CD14-positive monocyte (primary cell): ENCODE results near the gene NBAS. TPM values are rescaled to one million over a fixed set of nuclear protein-coding genes. Genes with fewer than 3 reads are reported as not detected.

ENCODE experiments used
- DNase-seq, 3 donors: peaks; one replicate each; pipeline ENCODE4 v3.0.0-alpha.2; 2011 to 2022
- H2AFZ ChIP-seq: 2 replicates; pipeline ENCODE4 v1.6.0; 2012; ENCODE audit warnings: mild to moderate bottlenecking, low read depth, low read length, inconsistent platforms; ENCODE audit not compliant: insufficient read depth, poor library complexity, severe bottlenecking
- H3K27ac ChIP-seq, 2 donors: 1 replicate in 1 of 2; 2 replicates in 1 of 2; pipeline ENCODE4 v1.5.1; 2012 to 2013; ENCODE audit warnings: low read length in 2 of 2, control low read depth in 1 of 2, inconsistent platforms in 1 of 2, low read depth in 1 of 2, mild to moderate bottlenecking in 1 of 2
- H3K27me3 ChIP-seq, 2 donors: one replicate each; pipeline versions ENCODE4 v1.6.0 to v1.6.1; 2011 to 2013; ENCODE audit warnings: low read length in 2 of 2; ENCODE audit not compliant: control insufficient read depth in 2 of 2, insufficient read depth in 2 of 2
- H3K36me3 ChIP-seq, 2 donors: replicated peaks in 1 of 2; 1 replicate in 1 of 2; 2 replicates in 1 of 2; pipeline versions ENCODE4 v1.5.1 to v1.6.1; 2012 to 2013; ENCODE audit warnings: low read length in 2 of 2, control low read depth in 1 of 2, inconsistent platforms in 1 of 2, mild to moderate bottlenecking in 1 of 2; ENCODE audit not compliant: insufficient read depth in 2 of 2, control insufficient read depth in 1 of 2
- H3K4me1 ChIP-seq, 2 donors: 1 replicate in 1 of 2; 2 replicates in 1 of 2; pipeline versions ENCODE4 v1.5.1 to v1.6.1; 2012 to 2013; ENCODE audit warnings: low read length in 2 of 2, control low read depth in 1 of 2, inconsistent platforms in 1 of 2, mild to moderate bottlenecking in 1 of 2, moderate library complexity in 1 of 2; ENCODE audit not compliant: insufficient read depth in 2 of 2, control insufficient read depth in 1 of 2
- H3K4me2 ChIP-seq: replicated peaks from 2 replicates; pipeline ENCODE3; 2012; ENCODE audit warnings: low read length, moderate library complexity, mild to moderate bottlenecking; ENCODE audit not compliant: poor library complexity, severe bottlenecking; ENCODE audit errors: extremely low read depth
- H3K4me3 ChIP-seq, 3 experiments: fragments of 200-600 bp in 1 of 3; sonication (generic) in 1 of 3; replicated peaks in 1 of 3; 1 replicate in 2 of 3; 2 replicates in 1 of 3; pipeline ENCODE4 v1.5.1; 2011 to 2013; ENCODE audit warnings: low read length in 3 of 3, mild to moderate bottlenecking in 3 of 3, control low read depth in 2 of 3, low read depth in 2 of 3, inconsistent platforms in 1 of 3, moderate library complexity in 1 of 3
- H3K79me2 ChIP-seq: 2 replicates; pipeline ENCODE4 v1.6.0; 2012; ENCODE audit warnings: mild to moderate bottlenecking, control low read depth, inconsistent platforms, low read length, moderate library complexity; ENCODE audit not compliant: insufficient read depth
- H3K9ac ChIP-seq: 2 replicates; pipeline ENCODE4 v1.6.0; 2017; ENCODE audit warnings: low read length, mild to moderate bottlenecking; ENCODE audit not compliant: insufficient read depth, poor library complexity, severe bottlenecking
- H3K9me3 ChIP-seq, 2 donors: replicated peaks in 1 of 2; 1 replicate in 1 of 2; 2 replicates in 1 of 2; pipeline versions ENCODE4 v1.5.1 to v1.6.1; 2012 to 2013; ENCODE audit warnings: low read length in 2 of 2, control low read depth in 1 of 2; ENCODE audit not compliant: control insufficient read depth in 1 of 2, insufficient read depth in 1 of 2
- H4K20me1 ChIP-seq: 2 replicates; pipeline ENCODE4 v1.6.0; 2012; ENCODE audit warnings: mild to moderate bottlenecking, low read length, control low read depth, moderate library complexity; ENCODE audit not compliant: insufficient read depth
- H3K27ac Mint-ChIP-seq, 7 donors: one replicate each; pipeline ENCODE4 v1.8.0; 2020; ENCODE audit warnings: mild to moderate bottlenecking in 7 of 7, mixed read lengths in 7 of 7, moderate library complexity in 6 of 7, inconsistent platforms in 2 of 7
- H3K27me3 Mint-ChIP-seq, 3 donors: one replicate each; pipeline ENCODE4 v1.8.0; 2021 to 2022; ENCODE audit warnings: low read depth in 3 of 3, mild to moderate bottlenecking in 3 of 3, mixed read lengths in 3 of 3, moderate library complexity in 3 of 3, inconsistent platforms in 1 of 3
- H3K36me3 Mint-ChIP-seq, 2 donors: one replicate each; pipeline ENCODE4 v1.8.0; 2020; ENCODE audit warnings: mixed read lengths in 2 of 2, inconsistent platforms in 1 of 2, mild to moderate bottlenecking in 1 of 2
- H3K4me1 Mint-ChIP-seq: one replicate; pipeline ENCODE4 v1.8.0; 2020; ENCODE audit warnings: mild to moderate bottlenecking, mixed read lengths
- H3K4me3 Mint-ChIP-seq, 2 donors: one replicate each; pipeline ENCODE4 v1.8.0; 2020; ENCODE audit warnings: mild to moderate bottlenecking in 2 of 2, mixed read lengths in 2 of 2, moderate library complexity in 1 of 2
- H3K9me3 Mint-ChIP-seq, 7 donors: one replicate each; pipeline ENCODE4 v1.8.0; 2020 to 2022; ENCODE audit warnings: mixed read lengths in 7 of 7, mild to moderate bottlenecking in 6 of 7, moderate library complexity in 6 of 7, inconsistent platforms in 2 of 7
- CTCF ChIP-seq: fragments of 200-600 bp; IDR thresholded peaks from one replicate; pipeline ENCODE4 v1.8.0; 2022; ENCODE audit warnings: antibody characterized with exemption, mild to moderate bottlenecking
- WGBS: methylation state at CpG from one replicate; pipeline ENCODE4 v1.1.5; 2013; ENCODE audit warnings: missing lambda C conversion rate; ENCODE audit not compliant: insufficient coverage; 5-methylcytosine and 5-hydroxymethylcytosine counted together
- intact Hi-C, 2 donors: fragments of 100-400 bp; cut with micrococcal nuclease; formaldehyde crosslinking; loops; one replicate each; pipeline versions ENCODE4 v1.15.0 to v1.15.1; 2023
- polyA plus RNA-seq, 3 donors: library from polyadenylated mRNA; depleted of rRNA in 1 of 3; unstranded in 2 of 3; stranded (reverse) in 1 of 3; fragments of 300-500 nt in 2 of 3; fragments of >200 nt in 1 of 3; fragmentation: Illumina TruSeq in 2 of 3; gene quantifications; 1 replicate in 2 of 3; 2 replicates in 1 of 3; pipeline ENCODE4 v1.2.3, GENCODE V29; 2012 to 2021

NBAS gene
- polyA plus RNA-seq, 3 donors: 8.9 to 10.9 (median 8.9) TPM

DNA sequence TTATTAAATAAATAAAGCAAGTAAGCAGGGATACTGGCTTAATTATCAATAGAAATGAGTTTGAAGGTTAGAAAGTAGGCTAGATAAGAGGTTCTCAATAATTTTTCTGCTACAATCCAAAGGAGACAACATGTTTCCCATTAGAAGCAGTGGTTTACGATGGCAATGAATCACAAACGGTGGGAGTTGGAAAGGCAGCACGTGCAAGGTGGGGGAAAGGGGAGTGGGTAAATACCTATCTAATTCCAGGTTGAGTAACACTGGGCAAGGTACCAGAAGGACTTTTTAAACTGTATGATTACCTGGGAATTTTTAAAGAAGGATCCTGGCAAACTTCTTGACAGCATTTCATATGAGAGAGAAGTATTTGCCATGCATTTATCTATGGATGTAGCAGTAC lies 289.9 kb downstream of the NBAS start:
- WGBS: no CpG with 5 or more reads among the region's 3 CpGs
- DNase-seq: no peak
- intact Hi-C loops: no loop called here
- Mint-ChIP-seq H3K4me1 (no peaks in the 10 kb centered on the region), H3K27ac (no peak overlapping the region), H3K9me3 (no peaks in the 10 kb centered on the region), H3K4me3 (no peak overlapping the region), H3K36me3 (peaks cover 35 to 47% of the 10 kb centered on the region in 2 donors), H3K27me3 (peaks cover 0 to 2% (median 0%) of the 10 kb centered on the region in 3 donors)
- Histone ChIP-seq H3K9me3 (no peaks in the 10 kb centered on the region), H2AFZ (no peak overlapping the region), H3K36me3 (peaks cover 8 to 50% of the 10 kb centered on the region in 2 donors), H3K27ac (no peak overlapping the region), H3K4me3 (no peak overlapping the region), H3K9ac (no peak overlapping the region), H4K20me1 (no peaks in the 10 kb centered on the region), H3K4me1 (no peaks in the 10 kb centered on the region), H3K79me2 (no peaks in the 10 kb centered on the region), H3K4me2 (no peak overlapping the region), H3K27me3 (no peaks in the 10 kb centered on the region)
- TF ChIP-seq CTCF: no peak

- Histone ChIP-seq H3K27ac (no peak overlapping the region), H2AFZ (no peak overlapping the region), H3K79me2 (no peaks in the 10 kb centered on the region), H3K9me3 (no peaks in the 10 kb centered on the region), H3K4me3 (no peak overlapping the region), H3K36me3 (peaks cover 0 to 27% of the 10 kb centered on the region in 2 donors), H3K4me2 (no peak overlapping the region), H3K27me3 (no peaks in the 10 kb centered on the region), H4K20me1 (no peaks in the 10 kb centered on the region), H3K4me1 (no peaks in the 10 kb centered on the region), H3K9ac (no peak overlapping the region)
- DNase-seq: no peak
- WGBS: 80% methylated on average over 3 of the region's 4 CpGs
- Mint-ChIP-seq H3K27me3 (no peaks in the 10 kb centered on the region), H3K4me1 (no peaks in the 10 kb centered on the region), H3K36me3 (peaks cover 27 to 47% of the 10 kb centered on the region in 2 donors), H3K27ac (peak overlapping the region in 1 of 7 donors; percentile 21), H3K4me3 (no peak overlapping the region), H3K9me3 (no peaks in the 10 kb centered on the region)
- intact Hi-C loops: no loop called here
- TF ChIP-seq CTCF: no peak
Measured at GRCh38 chr2:15269043-15269442, 292.1 kb downstream of the NBAS start.
